ENCODE measurements around the gene PRIMPOL.

GRCh38 chr4:184620212-184620867, 29.2 kb upstream of the PRIMPOL start:
- no peak for TF ChIP-seq EZH2 (IDR thresholded peaks at IDR 0.05; ENCODE audit: low read length, missing control alignments)
- no peak for TF ChIP-seq CTCF (conservative IDR thresholded peaks at IDR 0.05 in 1 of 2, IDR thresholded peaks at IDR 0.05 in 1 of 2; ENCODE audit: low read depth in 1 of 2, low read length in 2 of 2)

Measured in fibroblast of lung (primary cell).